BLaER1 (cell line): ENCODE data around the gene MVB12A.
A peak's percentile ranks its signal among the peaks of the same experiment; 100 is the strongest.

ENCODE experiments used
- H3K27ac ChIP-seq: shearing (Covaris generic); formaldehyde crosslinking; 2 replicates; pipeline ENCODE4 v1.8.1; 2022
- H3K27me3 ChIP-seq: shearing (Covaris generic); formaldehyde crosslinking; 2 replicates; pipeline ENCODE4 v1.8.1; 2022
- H3K36me3 ChIP-seq: shearing (Covaris generic); formaldehyde crosslinking; 2 replicates; pipeline ENCODE4 v1.8.1; 2022
- H3K4me1 ChIP-seq: shearing (Covaris generic); formaldehyde crosslinking; 2 replicates; pipeline ENCODE4 v1.8.1; 2022
- H3K4me2 ChIP-seq: shearing (Covaris generic); formaldehyde crosslinking; 2 replicates; pipeline ENCODE4 v1.8.1; 2022
- H3K4me3 ChIP-seq: shearing (Covaris generic); formaldehyde crosslinking; 2 replicates; pipeline ENCODE4 v1.8.1; 2022
- H3K9ac ChIP-seq: shearing (Covaris generic); formaldehyde crosslinking; 2 replicates; pipeline ENCODE4 v1.8.1; 2022
- H3K9me3 ChIP-seq: shearing (Covaris generic); formaldehyde crosslinking; 2 replicates; pipeline ENCODE4 v1.8.1; 2022
- H4K20me1 ChIP-seq: shearing (Covaris generic); formaldehyde crosslinking; 2 replicates; pipeline ENCODE4 v1.8.1; 2022
- Cebpa-rat ChIP-seq: shearing (Covaris generic); IDR thresholded peaks from 2 replicates; pipeline ENCODE4 v1.8.1; 2022

MVB12A gene

DNA sequence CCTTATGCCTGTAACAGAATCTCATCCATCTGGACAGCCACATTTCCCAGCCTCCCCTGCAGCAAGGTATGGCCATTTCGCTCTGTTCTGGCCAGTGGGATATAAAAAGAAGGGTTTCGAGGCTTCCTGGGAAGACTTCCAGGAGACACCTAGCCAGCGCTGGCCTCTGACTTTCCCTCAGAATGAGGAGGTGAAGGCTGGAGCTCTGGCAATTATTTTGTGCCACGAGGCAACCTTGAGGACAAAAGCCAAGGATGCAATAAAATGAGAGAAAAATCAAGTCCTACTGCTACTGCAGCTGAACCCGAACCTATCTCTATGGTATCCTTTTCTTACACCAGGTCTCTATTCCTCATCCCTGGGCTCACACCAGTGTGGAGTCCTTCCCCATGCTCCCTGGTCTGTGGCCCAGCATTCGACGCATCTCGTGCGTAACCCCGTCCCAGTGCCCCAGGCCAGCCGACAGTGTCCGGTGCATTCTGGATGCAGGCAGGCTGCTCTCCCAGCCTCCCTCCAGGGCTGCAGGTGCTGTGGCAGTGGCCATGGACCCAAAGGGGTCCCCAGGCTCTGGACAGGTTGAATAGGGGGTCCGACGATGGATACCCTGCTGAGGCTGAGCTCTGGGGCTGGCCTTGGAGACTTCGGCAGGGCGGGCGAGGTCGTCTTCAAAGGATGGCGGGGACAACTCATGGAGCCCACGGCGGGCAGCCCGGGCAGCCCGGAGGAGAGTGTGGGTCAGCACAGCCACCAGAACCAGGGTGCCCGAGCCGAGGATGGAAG is 16.4 kb downstream of the MVB12A start:
- no peaks in the 10 kb centered on the region for H3K27me3 ChIP-seq
- H3K36me3 ChIP-seq: peaks cover 39% of the 10 kb centered on the region
- TF ChIP-seq Cebpa-rat: no peak
- no peaks in the 10 kb centered on the region for H4K20me1 ChIP-seq
- no peak overlapping the region for H3K9ac ChIP-seq
- no peak overlapping the region for H3K4me3 ChIP-seq
- H3K27ac ChIP-seq: no peak overlapping the region
- H3K9me3 ChIP-seq: peaks cover 6% of the 10 kb centered on the region
- no peak overlapping the region for H3K4me2 ChIP-seq
- no peaks in the 10 kb centered on the region for H3K4me1 ChIP-seq

- peaks cover 44% of the 10 kb centered on the region for H3K36me3 ChIP-seq
- H3K4me1 ChIP-seq: no peaks in the 10 kb centered on the region
- H3K9me3 ChIP-seq: peaks cover 6% of the 10 kb centered on the region
- H3K4me3 ChIP-seq: no peak overlapping the region
- no peak overlapping the region for H3K27ac ChIP-seq
- no peaks in the 10 kb centered on the region for H4K20me1 ChIP-seq
- H3K9ac ChIP-seq: no peak overlapping the region
- H3K4me2 ChIP-seq: no peak overlapping the region
- no peak for TF ChIP-seq Cebpa-rat
- H3K27me3 ChIP-seq: no peaks in the 10 kb centered on the region
These were observed 17.0 kb downstream of the MVB12A start for GRCh38 chr19:17436874-17437267.

GRCh38 chr19:17441241-17442021 is 21.6 kb downstream of the MVB12A start:
- Histone ChIP-seq H3K27ac (no peak overlapping the region), H3K9me3 (peaks cover under 1% of the 10 kb centered on the region; the same call in 1 of the 2 replicates), H3K4me2 (no peak overlapping the region), H3K36me3 (peaks cover 29% of the 10 kb centered on the region), H4K20me1 (no peaks in the 10 kb centered on the region), H3K9ac (no peak overlapping the region), H3K4me3 (no peak overlapping the region), H3K4me1 (peaks cover 4% of the 10 kb centered on the region), H3K27me3 (no peaks in the 10 kb centered on the region)
- no peak for TF ChIP-seq Cebpa-rat

DNA sequence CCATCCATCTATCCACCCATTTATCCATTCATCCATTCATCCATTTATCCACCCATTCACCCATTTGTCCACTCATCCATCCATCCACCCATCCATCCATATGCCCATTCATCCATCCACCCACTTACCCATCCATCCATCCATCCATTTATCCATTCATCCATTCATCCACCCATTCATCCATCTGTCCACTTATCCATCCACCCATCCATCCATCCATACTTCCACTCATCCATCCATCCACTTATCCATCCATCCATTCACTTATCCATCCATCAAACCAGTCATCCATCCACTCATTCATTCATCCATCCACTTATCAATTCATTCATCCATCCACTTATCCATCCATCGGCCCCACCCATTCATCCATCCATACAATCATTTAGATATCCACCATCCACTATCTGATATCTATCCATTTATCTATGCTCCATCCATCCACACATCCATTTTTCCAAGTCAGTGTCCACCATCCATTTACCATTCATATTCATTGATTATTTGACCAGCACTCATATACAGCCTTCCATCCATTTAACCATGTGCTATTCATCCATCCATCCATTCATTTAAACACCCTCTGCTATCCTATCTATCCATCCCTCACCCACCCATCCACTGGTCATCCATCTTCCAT is 25.8 kb downstream of the MVB12A start:
- no peak overlapping the region for H3K4me3 ChIP-seq
- H3K27ac ChIP-seq: no peak overlapping the region
- H3K27me3 ChIP-seq: no peaks in the 10 kb centered on the region
- TF ChIP-seq Cebpa-rat: no peak
- no peaks in the 10 kb centered on the region for H4K20me1 ChIP-seq
- peaks cover 41% of the 10 kb centered on the region for H3K4me1 ChIP-seq
- peaks cover 22% of the 10 kb centered on the region; the same call in 1 of the 2 replicates for H3K36me3 ChIP-seq
- no peaks in the 10 kb centered on the region for H3K9me3 ChIP-seq
- no peak overlapping the region for H3K9ac ChIP-seq
- no peak overlapping the region for H3K4me2 ChIP-seq

DNA sequence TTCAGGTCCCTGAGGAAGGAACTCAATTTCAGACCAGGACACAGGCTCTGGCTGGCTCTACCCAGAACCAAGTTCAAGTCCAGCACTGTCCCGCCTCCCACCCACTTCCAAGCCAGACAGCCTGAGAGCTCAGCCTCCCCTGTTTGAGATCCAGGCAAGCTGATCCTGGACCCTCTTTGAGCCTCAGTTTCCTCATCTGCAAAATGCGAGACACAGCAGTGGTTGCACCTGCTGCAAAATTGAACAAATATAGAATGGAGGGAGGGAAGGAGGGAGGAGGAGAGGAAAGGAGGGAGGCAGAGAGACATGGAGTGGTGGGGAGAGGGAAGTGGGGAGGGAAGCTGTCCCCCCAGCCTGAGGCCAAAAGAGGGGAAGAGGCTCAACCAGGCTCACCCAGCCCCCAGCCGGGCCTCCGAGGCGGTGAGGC is 27.9 kb downstream of the MVB12A start:
- Histone ChIP-seq H3K36me3 (peaks cover 9% of the 10 kb centered on the region; the same call in 1 of the 2 replicates), H3K9ac (peak overlapping the region; percentile 89), H3K9me3 (no peaks in the 10 kb centered on the region), H3K4me1 (peaks cover 60% of the 10 kb centered on the region), H3K27me3 (no peaks in the 10 kb centered on the region), H3K4me2 (peak overlapping the region; percentile 98), H4K20me1 (no peaks in the 10 kb centered on the region), H3K27ac (peak overlapping the region; percentile 91), H3K4me3 (peak overlapping the region; percentile 81)
- TF ChIP-seq Cebpa-rat: no peak

DNA sequence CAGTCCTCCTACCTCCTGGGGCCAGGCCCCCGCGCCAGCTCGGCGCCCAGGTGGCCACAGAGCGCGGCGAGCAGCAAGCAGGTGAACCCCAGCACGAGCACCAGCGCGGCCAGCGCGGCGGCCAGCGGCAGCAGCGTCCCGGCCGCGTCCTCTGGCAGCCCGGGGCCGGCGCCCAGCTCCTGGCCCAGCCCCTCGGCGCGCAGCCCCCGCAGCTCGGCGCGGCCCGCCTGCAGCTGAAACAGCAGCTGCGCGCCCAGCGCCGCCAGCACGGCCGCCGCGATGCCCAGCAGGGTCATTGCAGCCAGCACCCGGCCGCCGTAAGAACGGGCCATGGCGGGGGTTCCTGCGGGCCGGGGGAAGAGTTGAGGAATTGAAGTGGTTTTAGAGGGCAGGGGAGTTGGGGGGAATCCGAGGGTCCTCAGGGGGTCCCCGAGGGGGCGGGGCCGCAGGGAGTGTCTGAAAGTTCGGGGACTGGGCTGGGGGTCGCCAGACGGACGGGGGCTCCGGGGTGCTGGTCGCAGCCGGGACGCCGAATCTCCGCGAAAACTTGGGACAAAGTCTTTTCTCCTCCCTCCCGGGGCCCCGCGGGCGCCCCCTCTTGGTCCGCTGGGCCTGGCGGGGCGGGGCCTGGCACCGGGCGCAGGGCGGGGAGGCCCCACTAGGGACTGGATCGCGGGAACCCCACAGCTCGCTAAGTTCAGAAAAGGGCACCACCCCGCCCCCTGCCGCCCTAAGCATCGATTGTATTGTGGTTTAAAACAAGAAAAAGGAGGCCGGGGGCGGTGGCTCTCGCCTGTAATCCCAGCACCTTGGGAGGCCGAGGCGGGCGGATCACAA is 28.5 kb downstream of the MVB12A start, which contains the start of gene TMEM221:
TSS of gene TMEM221 (minus strand) at position 538 of the 837 bp plus-strand sequence. CDS start at position 332, 206 bp downstream.
- peak within 1 kb of the TSS; percentile 98 for H3K4me2 ChIP-seq
- no peak for TF ChIP-seq Cebpa-rat

DNA sequence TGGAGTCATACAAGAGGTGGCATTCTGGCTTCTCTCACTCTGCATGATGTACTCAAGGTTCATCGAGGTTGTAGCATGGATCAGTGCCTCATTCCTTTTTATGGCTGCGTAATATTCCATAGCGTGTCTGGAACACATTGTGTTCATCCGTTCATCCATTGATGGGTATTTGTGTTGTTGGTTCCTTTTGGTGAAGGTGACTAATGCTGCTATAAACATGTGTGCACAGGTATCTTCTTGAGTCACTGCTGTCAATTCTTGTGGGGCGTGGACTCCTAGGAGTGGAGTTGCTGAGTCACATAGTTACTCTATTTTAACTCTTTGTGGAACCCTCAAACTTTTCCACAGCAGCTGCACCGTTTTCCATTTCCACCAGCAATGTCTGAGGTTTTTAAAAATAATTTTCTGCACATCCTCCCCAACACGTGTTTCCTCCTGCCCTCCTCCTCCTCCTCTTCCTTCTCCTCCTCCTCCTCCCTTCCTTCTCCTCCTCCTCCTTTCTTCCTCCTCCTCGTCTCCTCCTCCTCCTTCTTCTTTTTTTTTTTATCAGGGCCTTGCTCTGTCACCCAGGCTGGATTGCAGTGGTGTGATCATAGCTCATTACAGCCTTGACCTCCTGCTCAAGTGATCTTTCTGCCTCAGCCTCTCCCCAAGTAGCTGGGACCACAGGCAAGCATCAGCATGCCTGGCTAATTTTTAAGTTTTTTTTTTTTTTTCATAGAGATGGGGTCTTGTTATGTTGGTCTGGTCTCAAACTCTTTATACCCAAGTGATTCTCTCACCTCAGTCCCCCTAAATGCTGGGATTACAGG is 30.6 kb downstream of the MVB12A start:
- no peak for TF ChIP-seq Cebpa-rat
- H3K4me3 ChIP-seq: no peak overlapping the region
- peaks cover 77% of the 10 kb centered on the region for H3K4me1 ChIP-seq
- peak overlapping the region; percentile 98 for H3K4me2 ChIP-seq
- peaks cover 13% of the 10 kb centered on the region for H3K27me3 ChIP-seq
- H3K36me3 ChIP-seq: no peaks in the 10 kb centered on the region
- H4K20me1 ChIP-seq: no peaks in the 10 kb centered on the region
- no peaks in the 10 kb centered on the region for H3K9me3 ChIP-seq
- H3K9ac ChIP-seq: no peak overlapping the region; the same call in 1 of the 2 replicates
- H3K27ac ChIP-seq: peak overlapping the region; percentile 72

More for the DNA sequence above, 28.5 kb downstream of the MVB12A start, which contains the start of gene TMEM221:
- peak within 1 kb of the TSS; percentile 81 for H3K4me3 ChIP-seq
- peaks cover 64% of the 10 kb centered on the region for H3K4me1 ChIP-seq
- H3K36me3 ChIP-seq: peaks cover 7% of the 10 kb centered on the region; the same call in 1 of the 2 replicates
- no peaks in the 10 kb centered on the region for H3K9me3 ChIP-seq
- peak within 1 kb of the TSS; percentile 89 for H3K9ac ChIP-seq
- H4K20me1 ChIP-seq: no peaks in the 10 kb centered on the region
- H3K27me3 ChIP-seq: no peaks in the 10 kb centered on the region
- peak within 1 kb of the TSS; percentile 91 for H3K27ac ChIP-seq

DNA sequence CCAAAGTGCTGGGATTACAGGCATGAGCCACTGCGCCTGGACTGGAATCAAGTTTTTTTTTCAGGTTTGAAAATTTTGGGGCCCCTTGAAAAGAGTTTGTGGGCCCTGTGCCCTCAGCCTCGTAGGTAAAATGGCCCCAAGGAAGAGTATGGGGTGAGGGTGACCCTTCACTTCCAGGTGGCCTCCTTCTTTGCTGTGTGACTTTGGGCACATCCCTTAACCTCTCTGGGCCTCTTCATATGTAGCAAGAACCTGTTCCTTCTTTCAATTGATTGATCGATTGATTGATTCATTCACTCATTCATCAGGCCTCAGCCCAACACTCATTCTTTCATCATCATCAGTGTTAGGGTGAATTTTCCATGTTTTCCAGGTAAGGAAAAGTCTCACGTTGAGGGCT is 32.0 kb downstream of the MVB12A start:
- peak overlapping the region; percentile 72; the same call in 1 of the 2 replicates for H3K27ac ChIP-seq
- H3K9me3 ChIP-seq: no peaks in the 10 kb centered on the region
- peaks cover 70% of the 10 kb centered on the region for H3K4me1 ChIP-seq
- no peaks in the 10 kb centered on the region for H4K20me1 ChIP-seq
- H3K27me3 ChIP-seq: peaks cover 27% of the 10 kb centered on the region
- H3K4me2 ChIP-seq: no peak overlapping the region; the same call in 1 of the 2 replicates
- no peaks in the 10 kb centered on the region for H3K36me3 ChIP-seq
- H3K9ac ChIP-seq: no peak overlapping the region
- TF ChIP-seq Cebpa-rat: no peak
- no peak overlapping the region for H3K4me3 ChIP-seq
